Muscle of leg (tissue), 11 donors: ENCODE measurements around the gene ADGRD1. TPM values are rescaled to one million over a fixed set of nuclear protein-coding genes. Genes with fewer than 3 reads are reported as not detected.
A peak's percentile ranks its signal among the peaks of the same experiment; 100 is the strongest.

Experiments used
- DNase-seq: peaks from one replicate; pipeline ENCODE4 v3.0.0; 2013
- H3K27ac ChIP-seq: one replicate; pipeline ENCODE4 v1.5.1; 2013; ENCODE audit warnings: mild to moderate bottlenecking, low read length, control low read depth
- H3K27me3 ChIP-seq: one replicate; pipeline ENCODE4 v1.6.1; 2013; ENCODE audit warnings: low read length; ENCODE audit not compliant: control insufficient read depth, insufficient read depth
- H3K36me3 ChIP-seq: one replicate; pipeline ENCODE4 v1.6.1; 2013; ENCODE audit warnings: low read length; ENCODE audit not compliant: control insufficient read depth, insufficient read depth
- H3K4me1 ChIP-seq: one replicate; pipeline ENCODE4 v1.6.1; 2013; ENCODE audit warnings: low read length; ENCODE audit not compliant: control insufficient read depth, insufficient read depth
- H3K4me3 ChIP-seq: one replicate; pipeline ENCODE4 v1.5.1; 2013; ENCODE audit warnings: low read length, control low read depth
- H3K9me3 ChIP-seq: replicated peaks from 2 replicates; pipeline ENCODE4 v1.6.1; 2013; ENCODE audit warnings: low read depth, low read length; ENCODE audit not compliant: control insufficient read depth
- WGBS: methylation state at CpG from one replicate; pipeline ENCODE4 v1.1.5; 2013; ENCODE audit warnings: missing lambda C conversion rate; ENCODE audit not compliant: insufficient coverage; 5-methylcytosine and 5-hydroxymethylcytosine counted together
- polyA plus RNA-seq, 8 donors: library from polyadenylated mRNA; unstranded; fragments of 120-200 nt; gene quantifications; one replicate each; pipeline versions ENCODE4 v1.2.1 to v1.2.3, GENCODE V29; 2013; ENCODE audit warnings: inconsistent platforms in 1 of 8, low replicate concordance in 1 of 8; ENCODE audit not compliant: insufficient read length in 8 of 8, insufficient read depth in 1 of 8
- total RNA-seq: library from RNA; stranded (reverse); fragments of 120-200 nt; gene quantifications from one replicate; pipeline ENCODE4 v1.2.4, GENCODE V29; 2013

ADGRD1 gene
- total and polyA plus RNA-seq, 9 donors, result 4.9 to 14.7 (median 10.6) TPM

- WGBS, result 66% methylated on average over 19 of the region's 19 CpGs
- H3K27me3 ChIP-seq, result peaks cover 5% of the 10 kb centered on the region
- H3K4me1 ChIP-seq, result peaks cover 9% of the 10 kb centered on the region
- peaks cover 2% of the 10 kb centered on the region for H3K9me3 ChIP-seq
- no peak for DNase-seq
- no peaks in the 10 kb centered on the region for H3K36me3 ChIP-seq
- H3K27ac ChIP-seq, result no peak overlapping the region
- H3K4me3 ChIP-seq, result no peak overlapping the region
These were observed 149.4 kb downstream of the ADGRD1 start for GRCh38 chr12:131102991-131103668.

DNA sequence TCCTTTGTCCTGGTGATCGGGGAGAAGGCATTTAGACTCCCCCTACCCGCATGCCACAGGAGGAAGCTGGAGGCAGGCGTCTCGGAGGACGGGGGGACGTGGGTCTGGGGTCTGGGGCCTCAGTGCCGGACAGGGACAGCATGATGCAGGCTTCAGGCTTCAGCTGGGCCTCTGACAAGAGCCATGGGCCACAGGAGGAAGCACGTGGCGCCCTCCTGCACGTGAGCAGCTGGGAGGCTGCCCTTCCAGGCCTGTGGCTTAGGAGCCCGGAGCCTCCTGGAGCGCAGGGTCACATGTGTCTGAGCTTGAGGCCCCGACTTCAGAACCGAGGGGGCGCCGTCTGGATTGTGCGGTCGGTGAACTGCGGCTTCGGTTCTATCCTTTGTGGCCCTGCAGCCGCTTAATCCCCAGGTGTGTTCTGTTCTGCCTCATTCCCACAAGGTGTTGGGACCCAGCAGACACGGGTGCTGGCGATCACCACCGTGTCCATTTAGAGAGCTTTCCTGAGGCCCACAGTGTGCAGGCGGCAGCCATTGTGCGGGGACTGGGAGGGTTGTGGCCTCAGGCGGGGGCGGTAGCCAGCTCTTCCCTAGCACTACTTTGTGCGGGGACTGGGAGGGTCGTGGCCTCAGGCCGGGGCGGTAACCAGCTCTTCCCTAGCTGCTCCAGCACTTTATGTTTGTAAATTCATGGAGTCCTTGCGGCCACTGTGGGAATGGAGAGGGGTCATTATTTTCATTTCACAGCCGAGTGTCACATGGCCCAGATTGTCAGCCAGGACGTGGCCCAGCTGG is 150.2 kb downstream of the ADGRD1 start:
- Histone ChIP-seq H3K36me3 (no peaks in the 10 kb centered on the region), H3K9me3 (peaks cover 2% of the 10 kb centered on the region), H3K4me1 (peaks cover 9% of the 10 kb centered on the region), H3K4me3 (no peak overlapping the region), H3K27me3 (peaks cover 3% of the 10 kb centered on the region), H3K27ac (no peak overlapping the region)
- DNase-seq, result no peak
- 80% methylated on average over 28 of the region's 35 CpGs for WGBS

DNA sequence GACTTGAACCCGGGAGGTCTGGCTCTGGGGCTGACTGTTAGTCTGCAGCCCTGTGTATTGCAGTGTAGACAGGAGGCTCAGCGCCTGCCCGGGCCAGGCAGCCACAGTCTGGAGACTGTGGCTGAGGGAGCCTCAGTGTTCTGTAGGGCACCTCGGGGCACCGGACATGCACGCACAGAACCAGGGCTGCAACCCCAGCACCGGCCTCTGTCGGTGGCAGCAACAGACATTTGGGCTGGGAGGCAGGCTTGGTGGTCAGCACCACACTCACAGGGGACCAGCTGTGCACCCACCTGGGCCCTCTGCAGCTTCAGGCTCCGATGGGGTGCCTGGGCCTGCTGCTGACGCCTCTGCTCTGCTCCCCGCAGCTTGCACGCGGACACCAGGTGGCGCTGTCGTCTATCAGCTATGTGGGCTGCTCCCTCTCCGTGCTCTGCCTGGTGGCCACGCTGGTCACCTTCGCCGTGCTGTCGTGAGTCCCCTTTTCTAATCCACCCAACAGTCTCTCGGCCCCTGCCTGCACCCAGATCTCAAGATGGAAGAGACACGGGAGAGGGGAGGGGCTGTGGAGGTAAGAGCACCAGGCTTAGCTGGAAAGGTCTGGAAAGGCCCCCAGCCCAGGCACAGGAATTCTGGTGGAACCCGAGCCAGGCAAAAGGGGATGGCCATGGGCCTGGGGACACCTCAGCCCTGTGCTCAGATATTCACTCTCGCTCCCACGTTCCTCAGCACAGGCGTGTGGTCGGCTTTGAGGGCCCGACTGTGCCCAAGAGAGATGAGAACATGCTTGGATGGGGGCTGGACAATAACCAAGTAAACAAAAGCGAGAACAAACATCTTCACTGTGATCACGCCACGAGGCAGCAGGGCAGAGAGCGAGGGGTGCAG is 151.0 kb downstream of the ADGRD1 start:
- peaks cover 9% of the 10 kb centered on the region for H3K4me1 ChIP-seq

DNA sequence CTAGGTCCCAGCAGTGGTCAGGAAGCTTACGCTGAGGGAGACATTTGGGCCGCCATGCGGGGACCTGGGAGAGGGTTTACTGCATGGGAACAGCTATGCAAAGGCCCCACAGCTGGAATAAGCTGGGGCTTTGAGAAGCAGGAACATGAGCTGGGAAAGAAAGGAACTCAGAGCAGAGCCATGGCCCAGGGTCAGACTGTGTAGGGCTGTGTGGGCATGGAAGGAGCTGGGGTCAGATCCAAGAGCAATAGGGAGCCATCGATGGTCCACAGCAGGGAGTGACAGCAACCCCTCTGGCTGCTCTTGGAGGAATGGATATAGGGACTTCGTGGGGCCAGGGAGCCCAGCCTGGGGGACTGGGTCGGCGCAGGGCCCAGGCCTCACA is 151.6 kb downstream of the ADGRD1 start:
- Histone ChIP-seq H3K4me3 (no peak overlapping the region), H3K27me3 (peaks cover 3% of the 10 kb centered on the region), H3K4me1 (peaks cover 9% of the 10 kb centered on the region), H3K36me3 (no peaks in the 10 kb centered on the region), H3K9me3 (peaks cover 2% of the 10 kb centered on the region), H3K27ac (no peak overlapping the region)
- DNase-seq, result no peak
- WGBS, result 85% methylated on average over 7 of the region's 7 CpGs

More for the DNA sequence above, 151.0 kb downstream of the ADGRD1 start:
- no peak overlapping the region for H3K4me3 ChIP-seq
- peaks cover 3% of the 10 kb centered on the region for H3K27me3 ChIP-seq
- peaks cover 2% of the 10 kb centered on the region for H3K9me3 ChIP-seq
- H3K27ac ChIP-seq, result no peak overlapping the region
- H3K36me3 ChIP-seq, result no peaks in the 10 kb centered on the region
- peak; percentile 84 for DNase-seq
- WGBS, result 36% methylated on average over 27 of the region's 32 CpGs

DNA sequence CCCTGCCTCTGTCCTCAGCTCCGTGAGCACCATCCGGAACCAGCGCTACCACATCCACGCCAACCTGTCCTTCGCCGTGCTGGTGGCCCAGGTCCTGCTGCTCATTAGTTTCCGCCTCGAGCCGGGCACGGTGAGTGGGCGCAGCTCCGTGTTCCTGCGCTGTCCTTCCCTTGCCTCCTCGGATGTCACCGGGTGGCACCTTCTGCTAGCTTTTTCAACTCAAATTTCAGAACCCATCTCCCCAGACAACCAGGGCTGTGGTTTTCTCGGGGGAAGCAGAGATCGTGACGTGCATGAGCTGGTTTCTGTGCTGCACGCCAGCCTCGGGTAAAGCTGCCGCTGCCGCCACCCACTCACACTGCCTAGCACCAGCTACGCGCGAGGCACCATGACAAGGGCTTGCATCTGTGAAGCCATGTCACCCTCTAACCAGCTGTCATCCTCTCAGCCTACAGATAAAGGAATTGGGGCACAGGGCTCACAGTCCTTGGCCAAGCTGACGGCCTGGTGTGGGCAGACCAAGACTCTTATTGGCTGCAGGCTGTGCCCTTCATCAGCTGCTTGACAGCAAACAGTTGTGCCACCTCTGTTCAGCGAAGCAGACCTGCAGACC is 152.1 kb downstream of the ADGRD1 start:
- H3K4me3 ChIP-seq, result no peak overlapping the region
- no peak overlapping the region for H3K27ac ChIP-seq
- 91% methylated on average over 26 of the region's 27 CpGs for WGBS
- H3K36me3 ChIP-seq, result no peaks in the 10 kb centered on the region
- peak; percentile 47 for DNase-seq
- peaks cover 3% of the 10 kb centered on the region for H3K27me3 ChIP-seq
- peaks cover 9% of the 10 kb centered on the region for H3K4me1 ChIP-seq
- H3K9me3 ChIP-seq, result peaks cover 2% of the 10 kb centered on the region

GRCh38 chr12:131106349-131106941 is 152.7 kb downstream of the ADGRD1 start:
- WGBS, result 66% methylated on average over 6 of the region's 6 CpGs
- Histone ChIP-seq H3K27me3 (peaks cover 3% of the 10 kb centered on the region), H3K36me3 (no peaks in the 10 kb centered on the region), H3K27ac (no peak overlapping the region), H3K4me1 (peaks cover 9% of the 10 kb centered on the region), H3K9me3 (no peaks in the 10 kb centered on the region), H3K4me3 (no peak overlapping the region)
- no peak for DNase-seq

DNA sequence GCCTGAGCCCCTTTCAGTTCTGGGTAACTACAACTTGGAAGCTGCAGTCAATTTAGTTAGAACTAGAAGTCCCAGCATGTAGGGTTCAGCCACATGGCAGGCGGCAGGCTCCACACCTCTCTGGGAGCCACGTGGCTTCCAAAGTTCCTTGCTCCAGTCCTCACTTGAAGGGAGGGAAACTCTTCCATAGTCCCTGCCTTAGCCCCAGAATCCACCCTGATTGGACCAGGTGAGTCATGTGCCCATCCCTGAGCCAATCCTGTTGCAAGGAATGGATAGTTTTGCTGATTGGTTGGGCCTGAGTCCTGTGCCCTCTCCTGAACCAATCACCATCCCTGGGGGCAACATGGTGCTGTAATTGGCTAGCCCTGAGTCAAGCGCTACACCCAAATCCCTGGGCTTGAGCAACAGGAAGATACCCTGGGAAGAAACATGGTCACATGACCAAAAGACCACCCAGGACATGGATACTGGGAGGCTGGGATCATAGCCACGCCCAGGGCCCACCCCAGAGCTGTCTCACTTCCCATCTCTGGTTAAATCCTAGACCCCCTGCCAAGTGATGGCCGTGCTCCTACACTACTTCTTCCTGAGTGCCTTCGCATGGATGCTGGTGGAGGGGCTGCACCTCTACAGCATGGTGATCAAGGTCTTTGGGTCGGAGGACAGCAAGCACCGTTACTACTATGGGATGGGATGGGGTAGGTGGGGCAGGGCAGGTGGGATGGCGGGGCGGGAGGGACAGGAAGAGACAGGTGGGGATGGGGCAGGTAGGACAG is 154.7 kb downstream of the ADGRD1 start:
- Histone ChIP-seq H3K27me3 (peaks cover 3% of the 10 kb centered on the region), H3K4me3 (no peak overlapping the region), H3K9me3 (no peaks in the 10 kb centered on the region), H3K27ac (no peak overlapping the region), H3K36me3 (no peaks in the 10 kb centered on the region), H3K4me1 (peaks cover 12% of the 10 kb centered on the region)
- DNase-seq, result no peak
- 82% methylated on average over 7 of the region's 10 CpGs for WGBS

DNA sequence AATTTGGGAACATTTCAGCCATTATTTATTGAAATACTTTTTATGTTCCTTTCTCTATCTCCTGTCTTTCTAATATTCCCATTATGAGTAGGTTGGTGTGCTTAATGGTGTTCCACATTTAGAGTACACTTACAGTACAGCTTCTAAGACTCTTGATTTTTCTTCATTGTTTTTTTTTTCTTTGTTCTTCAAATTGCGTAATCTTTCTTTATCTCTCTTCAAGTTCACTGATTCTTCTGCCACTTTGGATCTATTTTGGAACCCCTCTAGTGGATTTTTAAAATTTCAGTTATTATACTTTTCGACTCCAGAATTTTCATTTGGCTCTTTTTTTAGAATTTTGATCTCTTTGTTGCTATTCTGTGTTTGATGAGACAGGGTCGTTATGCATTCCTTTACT is 157.7 kb downstream of the ADGRD1 start:
- Histone ChIP-seq H3K36me3 (no peaks in the 10 kb centered on the region), H3K27ac (no peak overlapping the region), H3K4me1 (peaks cover 22% of the 10 kb centered on the region), H3K4me3 (no peak overlapping the region), H3K9me3 (no peaks in the 10 kb centered on the region), H3K27me3 (peaks cover 11% of the 10 kb centered on the region)
- no CpG with 5 or more reads among the region's 3 CpGs for WGBS
- DNase-seq, result no peak

GRCh38 chr12:131112021-131112420 is 158.3 kb downstream of the ADGRD1 start:
- Histone ChIP-seq H3K27ac (no peak overlapping the region), H3K36me3 (no peaks in the 10 kb centered on the region), H3K9me3 (no peaks in the 10 kb centered on the region), H3K4me3 (no peak overlapping the region), H3K27me3 (peaks cover 11% of the 10 kb centered on the region), H3K4me1 (peaks cover 26% of the 10 kb centered on the region)
- no peak for DNase-seq
- 67% methylated on average over 1 of the region's 1 CpG for WGBS
